ENCODE measurements around the gene TFB2M. TPM values are rescaled to one million over a fixed set of nuclear protein-coding genes. Genes with fewer than 3 reads are reported as not detected.

Gene TFB2M
- total and polyA plus RNA-seq, 2 of the 13 experiments (the other 11 are each of a cell fraction or from before 2014, with no cell fraction given): 15.7 to 31.4 TPM

DNA sequence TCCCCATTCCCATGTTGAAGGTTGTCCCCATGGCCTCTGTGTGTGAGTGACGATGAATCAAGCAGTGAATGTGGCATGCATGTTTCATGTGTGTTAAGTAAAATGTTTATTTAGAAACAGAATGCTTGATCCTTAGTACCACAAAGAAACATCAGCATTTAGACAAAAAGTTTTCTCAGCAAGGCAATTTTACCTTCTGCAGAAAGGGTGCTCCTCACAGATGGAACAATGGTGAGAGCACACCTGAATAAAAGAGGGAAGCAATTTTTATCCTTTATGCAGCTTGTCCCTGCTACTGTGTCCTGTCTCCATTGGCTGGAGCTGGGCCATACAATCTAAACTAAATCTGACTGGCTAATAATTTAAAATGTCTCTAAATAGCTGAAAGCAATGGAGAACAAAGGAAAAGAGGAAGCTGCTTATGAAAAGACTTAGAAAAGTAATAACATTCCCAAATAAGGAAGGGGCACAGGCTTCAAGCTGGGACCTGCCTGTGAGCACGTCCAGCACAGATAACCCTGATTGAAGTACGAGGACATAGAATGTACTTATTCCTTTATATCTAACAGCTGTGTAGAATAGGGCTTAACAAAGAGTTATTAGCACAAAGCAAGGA lies 50.6 kb downstream of the TFB2M start:
- POLR2A ChIA-PET: no interaction called here
- 0 out of 2 replicates have a peak overlapping the region, but pooled peaks have one; percentile 87 for H3K4me2 ChIP-seq (ENCODE audit: low read depth, low read length)
- FAIRE-seq: no peak
- no peak for ATAC-seq
- no peak for DNase-seq (ENCODE audit: low spot score)
- peaks cover 31% of the 10 kb centered on the region for H3K4me1 ChIP-seq (ENCODE audit: insufficient read depth, low read length)
- H3K9me3 ChIP-seq (ENCODE audit: low read length): peaks cover 23% of the 10 kb centered on the region
- H3K9ac ChIP-seq (ENCODE audit: insufficient read depth, low read depth, low read length): no peak overlapping the region
- H3K27me3 ChIP-seq (ENCODE audit: control insufficient read depth in 1 of 2, insufficient read depth in 2 of 2, low read length in 2 of 2): peaks cover 0 to 1% of the 10 kb centered on the region in 2 experiments; a peak in 2 of 5 replicates
- H3K79me2 ChIP-seq (ENCODE audit: insufficient read depth, low read length): no peaks in the 10 kb centered on the region
- intact Hi-C loops (cut with micrococcal nuclease; ENCODE audit: unreplicated experiment): no loop called here
- TF ChIP-seq, protein P1, sequence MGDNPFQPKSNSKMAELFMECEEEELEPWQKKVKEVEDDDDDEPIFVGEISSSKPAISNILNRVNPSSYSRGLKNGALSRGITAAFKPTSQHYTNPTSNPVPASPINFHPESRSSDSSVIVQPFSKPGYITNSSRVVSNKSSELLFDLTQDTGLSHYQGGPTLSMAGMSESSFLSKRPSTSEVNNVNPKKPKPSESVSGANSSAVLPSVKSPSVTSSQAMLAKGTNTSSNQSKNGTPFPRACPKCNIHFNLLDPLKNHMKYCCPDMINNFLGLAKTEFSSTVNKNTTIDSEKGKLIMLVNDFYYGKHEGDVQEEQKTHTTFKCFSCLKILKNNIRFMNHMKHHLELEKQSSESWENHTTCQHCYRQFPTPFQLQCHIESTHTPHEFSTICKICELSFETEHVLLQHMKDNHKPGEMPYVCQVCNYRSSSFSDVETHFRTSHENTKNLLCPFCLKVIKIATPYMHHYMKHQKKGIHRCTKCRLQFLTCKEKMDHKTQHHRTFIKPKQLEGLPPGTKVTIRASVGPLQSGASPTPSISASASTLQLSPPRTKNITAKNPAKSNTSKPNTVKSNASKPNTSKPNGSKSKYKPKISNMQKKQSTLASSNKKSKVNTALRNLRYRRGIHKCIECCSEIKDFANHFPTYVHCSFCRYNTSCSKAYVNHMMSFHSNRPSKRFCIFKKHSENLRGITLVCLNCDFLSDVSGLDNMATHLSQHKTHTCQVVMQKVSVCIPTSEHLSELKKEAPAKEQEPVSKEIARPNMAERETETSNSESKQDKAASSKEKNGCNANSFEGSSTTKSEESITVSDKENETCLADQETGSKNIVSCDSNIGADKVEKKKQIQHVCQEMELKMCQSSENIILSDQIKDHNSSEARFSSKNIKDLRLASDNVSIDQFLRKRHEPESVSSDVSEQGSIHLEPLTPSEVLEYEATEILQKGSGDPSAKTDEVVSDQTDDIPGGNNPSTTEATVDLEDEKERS (CRISPR knock-in tag; IDR thresholded peaks at IDR 0.05): peak; percentile 98
- TF ChIP-seq ZMYM2 (CRISPR knock-in tag; IDR thresholded peaks at IDR 0.05): 0 out of 2 replicates have a peak, but pooled peaks have one; percentile 67
- TF ChIP-seq JUND (CRISPR knock-in tag; IDR thresholded peaks at IDR 0.05): no peak
- TF ChIP-seq CBX5 (CRISPR knock-in tag; IDR thresholded peaks at IDR 0.05; ENCODE audit: borderline replicate concordance): peak; percentile 48; the same call in 1 of the 2 replicates
- no peak for TF ChIP-seq JARID2 (CRISPR knock-in tag; IDR thresholded peaks at IDR 0.05; ENCODE audit: insufficient replicate concordance)
- TF ChIP-seq ZNF562 (CRISPR knock-in tag; IDR thresholded peaks at IDR 0.05; ENCODE audit: borderline replicate concordance): peak; percentile 100
- TF ChIP-seq CC2D1A (CRISPR knock-in tag; IDR thresholded peaks at IDR 0.05): no peak
- H3K27ac ChIP-seq (ENCODE audit: extremely low read length, insufficient read depth, low read length): no peak overlapping the region
- in situ Hi-C loops (cut with HindIII; ENCODE audit: extremely low pct_ligation_motif_present, low pct_unique_long_range_greater_than_20kb): no loop called here
- 30% methylated on average over 3 of the region's 3 CpGs for WGBS (ENCODE audit: low lambda C conversion rate)
- H3K36me3 ChIP-seq (replicated peaks in 1 of 2; ENCODE audit: control insufficient read depth in 1 of 2, insufficient read depth in 2 of 2, low read length in 2 of 2): no peaks in the 10 kb centered on the region
- no peak overlapping the region for H2AFZ ChIP-seq (ENCODE audit: low read length)
- CTCF ChIA-PET (ENCODE audit: low intra/inter-chr PET ratio, low total read pairs): no interaction called here
- no peak overlapping the region for H3K4me3 ChIP-seq (replicated peaks in 1 of 3; ENCODE audit: insufficient read depth in 1 of 3, low read depth in 2 of 3, low read length in 3 of 3)
- BruUV-seq (replicated peaks): no TSS peak
- no peaks in the 10 kb centered on the region for H4K20me1 ChIP-seq (ENCODE audit: insufficient read depth, low read length)
